Measurements from ENCODE around the gene WNT6.

WNT6 gene

DNA sequence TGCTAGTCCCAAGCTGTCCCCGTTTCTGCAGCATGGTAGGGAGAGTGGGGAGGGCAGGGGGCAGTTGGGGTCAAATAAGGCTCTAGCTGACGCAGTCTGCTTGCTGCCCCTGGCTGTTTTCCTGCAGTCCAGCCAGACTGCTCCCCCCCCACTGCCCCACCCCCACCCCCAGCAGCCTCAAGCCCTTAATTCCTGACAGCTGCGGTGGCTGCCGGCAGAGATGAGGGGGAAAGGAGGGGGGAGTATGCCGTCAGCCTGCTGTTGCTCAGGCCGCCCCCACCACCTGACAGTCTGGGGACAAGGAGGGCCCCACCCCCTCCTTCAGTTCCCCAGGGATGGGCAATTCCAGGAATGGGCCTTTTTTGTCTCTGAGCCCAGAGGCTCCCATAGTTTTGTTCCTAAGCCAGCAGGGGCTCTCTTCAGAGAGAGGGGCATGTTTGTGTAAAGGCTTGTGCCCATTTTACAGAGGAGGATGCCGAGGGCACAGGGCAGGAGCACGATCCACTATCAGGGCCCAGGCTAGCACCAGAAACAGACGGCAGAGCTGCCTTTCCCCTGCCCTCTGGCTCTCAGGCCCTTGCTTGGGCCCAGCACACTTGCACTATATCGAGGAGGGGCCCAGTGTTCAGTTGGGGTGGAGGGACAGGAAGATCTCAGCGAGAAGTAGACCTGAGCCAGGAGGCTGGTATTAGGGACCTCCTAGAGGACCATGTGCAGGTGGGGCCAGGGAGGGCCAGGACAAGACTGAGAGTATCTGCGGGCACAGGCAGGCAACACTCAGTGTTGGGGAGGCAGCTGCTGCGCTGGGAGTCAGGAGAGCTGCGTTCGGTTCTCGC is 19.5 kb downstream of the WNT6 start:
- DNase-seq: no peak

- no peak for DNase-seq
These were observed 20.1 kb downstream of the WNT6 start for GRCh38 chr2:218879776-218880101.

- no peak for DNase-seq
These were observed 20.7 kb downstream of the WNT6 start, which contains the start of gene WNT10A for GRCh38 chr2:218880102-218880858. Gene WNT10A (plus strand): TSS chr2:218880852. CDS start chr2:218880996, 144 bp downstream.

DNA sequence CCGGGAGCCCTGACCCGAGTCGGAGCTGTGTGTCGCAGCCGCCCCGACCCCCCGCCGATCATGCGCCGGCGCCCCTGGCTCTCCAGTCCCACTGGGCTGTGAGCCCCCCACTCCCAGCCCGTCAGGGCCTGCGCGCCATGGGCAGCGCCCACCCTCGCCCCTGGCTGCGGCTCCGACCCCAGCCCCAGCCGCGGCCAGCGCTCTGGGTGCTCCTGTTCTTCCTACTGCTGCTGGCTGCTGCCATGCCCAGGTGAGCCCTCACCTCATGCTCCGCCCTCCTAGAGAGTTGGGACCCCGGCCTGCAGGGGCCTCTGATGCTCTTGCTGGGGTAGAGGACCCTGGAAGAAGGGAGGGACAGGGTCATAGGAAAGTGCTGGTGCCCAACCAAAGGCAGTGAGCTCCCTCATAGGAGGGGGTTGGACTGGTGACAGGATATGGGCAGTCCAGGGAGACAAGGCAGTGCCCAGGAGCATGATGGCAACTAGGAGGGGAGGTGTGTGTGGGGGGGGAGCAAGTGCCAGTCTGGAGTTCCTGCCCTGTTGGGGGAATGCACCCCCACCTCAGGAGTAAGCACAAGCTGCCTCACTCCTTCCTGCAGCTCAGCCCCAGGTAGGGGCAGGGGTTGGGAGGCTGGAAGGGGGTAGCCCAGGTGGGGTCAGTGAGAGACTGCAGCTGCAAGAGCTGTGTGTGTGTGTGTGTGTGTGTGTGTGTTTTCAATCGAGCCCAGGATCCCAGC is 21.4 kb downstream of the WNT6 start:
- no peak for DNase-seq

GRCh38 chr2:218881744-218882460 is 22.3 kb downstream of the WNT6 start:
- no peak for DNase-seq

GRCh38 chr2:218882461-218882816 is 22.8 kb downstream of the WNT6 start:
- no peak for DNase-seq

GRCh38 chr2:218882866-218883366 is 23.3 kb downstream of the WNT6 start:
- DNase-seq: no peak

DNA sequence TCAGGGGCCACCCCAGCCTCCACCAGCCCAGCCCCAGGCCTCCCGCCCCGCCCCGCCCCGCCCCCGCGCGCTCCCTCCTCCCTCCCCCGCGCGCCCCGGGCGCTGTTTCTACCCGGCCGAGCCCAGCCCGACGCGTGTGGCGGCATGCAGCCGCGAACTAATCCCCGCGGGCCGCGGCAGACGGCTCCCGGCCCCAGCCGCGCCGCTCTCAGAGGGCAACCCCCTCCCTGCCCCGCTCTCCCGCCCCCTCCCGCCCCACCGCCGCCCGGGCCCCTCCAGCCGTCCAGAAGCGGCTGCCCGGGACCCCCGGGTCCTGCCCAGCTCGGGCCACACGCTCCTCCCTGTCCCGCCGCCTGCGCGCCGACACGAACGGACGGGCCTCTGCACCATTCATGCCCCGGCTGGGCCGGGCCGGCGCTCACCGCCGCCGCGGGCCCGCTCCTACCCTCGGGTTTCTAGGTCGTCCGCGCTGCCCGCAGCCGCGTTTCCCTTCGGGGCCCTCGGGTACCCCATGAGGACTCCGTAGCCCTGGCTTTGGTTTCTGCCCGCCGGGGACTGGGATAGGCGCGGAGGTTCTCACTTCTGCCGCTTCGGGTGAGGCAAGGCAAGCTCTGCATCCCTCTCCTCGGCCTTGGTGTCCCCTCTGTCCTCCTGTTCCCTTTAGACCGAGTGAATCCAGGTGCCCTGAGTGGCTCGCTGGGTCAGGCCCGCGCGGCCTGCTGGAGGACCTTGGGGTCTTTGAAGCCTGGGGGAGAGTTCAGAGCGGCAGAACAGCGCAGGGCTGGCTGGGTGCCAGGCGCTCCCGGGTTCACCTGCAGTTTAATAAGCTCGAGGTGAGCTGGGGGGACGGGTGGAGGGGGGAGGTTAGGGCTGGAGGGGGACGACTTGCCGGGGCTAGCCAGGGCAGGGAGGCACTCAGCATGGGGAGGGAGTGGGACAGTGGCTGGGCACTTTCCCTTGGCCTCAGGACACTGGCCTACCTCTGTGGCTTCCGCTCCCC is 24.2 kb downstream of the WNT6 start:
- no peak for DNase-seq

DNA sequence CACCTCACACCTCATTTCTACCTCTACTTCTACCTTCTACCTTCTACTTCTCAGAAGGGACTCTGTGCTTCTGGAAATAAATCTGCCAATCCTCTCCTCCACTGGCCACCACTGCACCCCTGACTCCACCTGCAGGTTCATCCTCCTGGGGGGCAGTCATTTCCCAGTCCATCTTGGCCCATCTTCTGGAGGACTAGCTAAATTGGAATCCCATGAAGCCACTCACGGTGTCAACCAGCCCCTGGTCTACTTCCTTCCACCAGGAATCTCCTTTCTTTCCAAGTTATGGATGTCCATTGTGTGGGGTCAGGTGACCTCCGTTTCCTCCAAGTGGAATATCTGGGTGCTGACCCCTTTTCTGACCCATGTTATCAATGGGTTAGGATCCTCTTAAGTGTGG is 24.9 kb downstream of the WNT6 start:
- DNase-seq: no peak

DNA sequence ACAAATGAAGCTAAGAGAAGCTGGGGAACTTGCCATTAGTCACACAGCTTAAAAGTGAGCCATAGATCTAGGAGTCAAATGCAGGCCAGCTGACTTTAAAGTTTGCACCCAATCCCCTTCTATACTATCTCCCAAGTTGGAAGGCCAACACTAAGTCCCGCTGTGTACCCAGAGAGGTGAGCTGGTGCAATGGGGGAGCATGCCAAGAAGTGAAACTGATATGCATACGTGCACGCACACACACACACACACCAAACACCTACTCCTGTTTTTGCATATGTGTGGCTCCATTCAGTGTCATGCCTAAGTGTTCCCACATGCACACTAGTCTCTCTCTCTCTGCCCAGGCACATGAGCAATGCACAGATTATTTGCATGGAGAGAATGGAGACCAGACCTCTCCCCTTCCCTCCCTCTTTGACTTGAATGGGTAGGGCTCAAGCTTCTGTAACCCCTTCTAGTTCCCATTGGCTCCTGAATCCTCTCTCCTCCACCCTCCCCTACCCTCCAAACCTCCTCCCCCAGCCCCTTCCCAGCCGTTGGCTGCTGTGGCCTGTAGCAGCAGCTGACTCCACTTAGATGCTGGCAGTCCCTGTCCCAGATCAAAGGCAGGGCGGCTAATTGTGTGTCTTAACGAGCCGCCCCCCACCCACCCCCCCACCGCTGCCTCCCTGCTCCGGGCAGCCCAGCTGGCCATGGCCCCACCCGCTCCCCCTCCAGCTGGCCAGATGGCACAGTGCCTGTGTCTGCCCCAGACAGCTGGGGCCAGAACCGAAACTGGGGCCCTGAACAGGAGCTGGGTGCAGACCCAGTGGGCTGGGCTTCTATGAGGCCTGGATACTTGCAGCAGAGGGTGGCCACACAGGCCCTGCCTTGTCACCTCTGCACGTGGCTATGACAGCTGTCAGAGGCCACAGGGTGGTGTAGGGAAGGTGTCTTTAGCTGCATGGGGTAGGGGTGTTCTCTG is 26.7 kb downstream of the WNT6 start:
- peak in 5 of 14 donors; percentile 5 to 43 (median 24) for DNase-seq

- no peak for DNase-seq
These were observed 27.5 kb downstream of the WNT6 start for GRCh38 chr2:218887079-218887478.

- DNase-seq: no peak
These were observed 28.7 kb downstream of the WNT6 start for GRCh38 chr2:218888341-218888740.

DNA sequence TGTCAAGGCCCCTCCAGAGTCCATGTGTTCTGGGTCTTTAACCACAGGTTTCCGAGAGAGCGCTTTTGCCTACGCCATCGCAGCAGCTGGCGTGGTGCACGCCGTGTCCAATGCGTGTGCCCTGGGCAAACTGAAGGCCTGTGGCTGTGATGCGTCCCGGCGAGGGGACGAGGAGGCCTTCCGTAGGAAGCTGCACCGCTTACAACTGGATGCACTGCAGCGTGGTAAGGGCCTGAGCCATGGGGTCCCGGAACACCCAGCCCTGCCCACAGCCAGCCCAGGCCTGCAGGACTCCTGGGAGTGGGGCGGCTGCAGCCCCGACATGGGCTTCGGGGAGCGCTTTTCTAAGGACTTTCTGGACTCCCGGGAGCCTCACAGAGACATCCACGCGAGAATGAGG is 30.3 kb downstream of the WNT6 start:
- DNase-seq: no peak

- DNase-seq: no peak
These were observed 30.8 kb downstream of the WNT6 start for GRCh38 chr2:218890369-218890768.

GRCh38 chr2:218891275-218892135 is 31.9 kb downstream of the WNT6 start:
- no peak for DNase-seq

DNA sequence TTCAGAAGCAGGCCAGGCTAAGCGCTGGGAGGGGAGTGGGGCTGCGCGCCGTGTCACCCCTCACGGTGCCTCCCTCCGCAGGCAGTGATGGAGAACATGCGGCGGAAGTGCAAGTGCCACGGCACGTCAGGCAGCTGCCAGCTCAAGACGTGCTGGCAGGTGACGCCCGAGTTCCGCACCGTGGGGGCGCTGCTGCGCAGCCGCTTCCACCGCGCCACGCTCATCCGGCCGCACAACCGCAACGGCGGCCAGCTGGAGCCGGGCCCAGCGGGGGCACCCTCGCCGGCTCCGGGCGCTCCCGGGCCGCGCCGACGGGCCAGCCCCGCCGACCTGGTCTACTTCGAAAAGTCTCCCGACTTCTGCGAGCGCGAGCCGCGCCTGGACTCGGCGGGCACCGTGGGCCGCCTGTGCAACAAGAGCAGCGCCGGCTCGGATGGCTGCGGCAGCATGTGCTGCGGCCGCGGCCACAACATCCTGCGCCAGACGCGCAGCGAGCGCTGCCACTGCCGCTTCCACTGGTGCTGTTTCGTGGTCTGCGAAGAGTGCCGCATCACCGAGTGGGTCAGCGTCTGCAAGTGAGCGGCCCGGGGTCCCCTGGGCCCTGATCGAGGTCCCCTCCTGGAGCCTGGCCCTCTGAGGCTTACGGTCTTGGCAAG is 33.2 kb downstream of the WNT6 start:
- DNase-seq: peak in 7 of 14 donors; percentile 14 to 53 (median 26)

- DNase-seq: no peak
These were observed 33.9 kb downstream of the WNT6 start for GRCh38 chr2:218893349-218894150.

All from C1 segment of cervical spinal cord (tissue), 14 donors.